ENCODE data around the gene RPS6KA2.

DNA sequence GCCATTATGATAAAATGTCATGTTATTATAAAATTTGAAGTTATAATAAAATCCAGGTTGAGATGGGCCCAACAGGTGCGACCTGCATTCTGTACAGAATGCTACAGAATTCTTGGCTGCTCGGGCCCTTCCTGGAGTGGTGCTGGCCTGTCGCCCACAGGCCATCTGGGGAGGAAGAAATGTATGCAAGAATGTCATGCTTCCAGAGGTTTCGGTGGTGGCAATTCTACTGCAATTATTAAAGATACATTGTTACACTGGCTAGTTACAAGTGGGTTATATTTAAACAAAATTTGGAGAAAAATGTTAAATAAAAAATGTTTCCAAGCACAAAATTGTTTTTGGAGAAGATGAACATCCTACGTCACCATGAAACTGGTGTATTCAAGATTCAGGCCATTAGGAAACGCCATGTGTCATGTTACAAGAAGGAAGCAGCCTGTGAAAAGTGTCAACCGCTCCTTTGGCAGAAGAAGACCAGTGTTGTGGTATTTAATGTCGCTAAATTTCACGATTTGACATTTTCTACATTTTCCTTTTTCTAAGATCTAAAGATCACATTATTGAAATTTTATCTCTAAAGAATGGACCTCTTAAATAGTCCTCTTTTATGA is 47.7 kb downstream of the RPS6KA2 start:
- TF ChIP-seq, protein P1, sequence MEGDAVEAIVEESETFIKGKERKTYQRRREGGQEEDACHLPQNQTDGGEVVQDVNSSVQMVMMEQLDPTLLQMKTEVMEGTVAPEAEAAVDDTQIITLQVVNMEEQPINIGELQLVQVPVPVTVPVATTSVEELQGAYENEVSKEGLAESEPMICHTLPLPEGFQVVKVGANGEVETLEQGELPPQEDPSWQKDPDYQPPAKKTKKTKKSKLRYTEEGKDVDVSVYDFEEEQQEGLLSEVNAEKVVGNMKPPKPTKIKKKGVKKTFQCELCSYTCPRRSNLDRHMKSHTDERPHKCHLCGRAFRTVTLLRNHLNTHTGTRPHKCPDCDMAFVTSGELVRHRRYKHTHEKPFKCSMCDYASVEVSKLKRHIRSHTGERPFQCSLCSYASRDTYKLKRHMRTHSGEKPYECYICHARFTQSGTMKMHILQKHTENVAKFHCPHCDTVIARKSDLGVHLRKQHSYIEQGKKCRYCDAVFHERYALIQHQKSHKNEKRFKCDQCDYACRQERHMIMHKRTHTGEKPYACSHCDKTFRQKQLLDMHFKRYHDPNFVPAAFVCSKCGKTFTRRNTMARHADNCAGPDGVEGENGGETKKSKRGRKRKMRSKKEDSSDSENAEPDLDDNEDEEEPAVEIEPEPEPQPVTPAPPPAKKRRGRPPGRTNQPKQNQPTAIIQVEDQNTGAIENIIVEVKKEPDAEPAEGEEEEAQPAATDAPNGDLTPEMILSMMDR (IDR thresholded peaks at IDR 0.05; ENCODE audit: extremely low read depth in 1 of 2, insufficient read depth in 1 of 2, low read depth in 1 of 2, low read length in 2 of 2): no peak
- no peak for TF ChIP-seq POLR2A (IDR thresholded peaks at IDR 0.05; ENCODE audit: low read depth, low read length)
- no peak for TF ChIP-seq EZH2 (IDR thresholded peaks at IDR 0.05; ENCODE audit: borderline replicate concordance, low read depth, low read length, severe bottlenecking)

Measured in endothelial cell of umbilical vein (primary cell).